Upper lobe of right lung (tissue), 1 donor: Measurements from ENCODE around the gene SGSM1. TPM values are rescaled to one million over a fixed set of nuclear protein-coding genes. Genes with fewer than 3 reads are reported as not detected.

ENCODE experiments used
- ATAC-seq: fragments of 200-7000 bp; cut with Tn5 transposase; one replicate; pipeline ENCODE4 v1.9.1; 2020; ENCODE audit warnings: mild to moderate bottlenecking, moderate library complexity
- DNase-seq: peaks from one replicate; pipeline ENCODE4 v3.0.0-alpha.2; 2020
- H3K27ac ChIP-seq: fragments of 200-600 bp; one replicate; pipeline ENCODE4 v1.8.0; 2022
- H3K27me3 ChIP-seq: fragments of 200-600 bp; one replicate; pipeline ENCODE4 v1.8.0; 2022; ENCODE audit warnings: mild to moderate bottlenecking
- H3K36me3 ChIP-seq: fragments of 200-600 bp; one replicate; pipeline ENCODE4 v1.8.0; 2022
- H3K4me1 ChIP-seq: fragments of 200-600 bp; one replicate; pipeline ENCODE4 v1.8.0; 2022
- H3K4me3 ChIP-seq: fragments of 200-600 bp; one replicate; pipeline ENCODE4 v1.8.0; 2022; ENCODE audit warnings: mild to moderate bottlenecking
- H3K9me3 ChIP-seq: fragments of 200-600 bp; one replicate; pipeline ENCODE4 v1.8.0; 2022
- CTCF ChIP-seq: fragments of 200-600 bp; IDR thresholded peaks from one replicate; pipeline ENCODE4 v1.8.0; 2022; ENCODE audit warnings: antibody characterized with exemption
- intact Hi-C: fragments of 100-400 bp; cut with DNase I; formaldehyde crosslinking; loops from one replicate; pipeline ENCODE4 v1.11.0; 2022
- total RNA-seq: library from RNA; stranded (reverse); fragmentation: NEBNext Ultra II Directional; extraction: Animal tissue kit (Norgen Biotek cat#: 25700); gene quantifications from one replicate; pipeline ENCODE4 v1.2.1, GENCODE V29; 2021
- donor health status: DM: no; HTN: yes; CAD: no; lungs with severe emphysema.

SGSM1 gene
- total RNA-seq, 1 donor from 2014 or later = 3.8 TPM

DNA sequence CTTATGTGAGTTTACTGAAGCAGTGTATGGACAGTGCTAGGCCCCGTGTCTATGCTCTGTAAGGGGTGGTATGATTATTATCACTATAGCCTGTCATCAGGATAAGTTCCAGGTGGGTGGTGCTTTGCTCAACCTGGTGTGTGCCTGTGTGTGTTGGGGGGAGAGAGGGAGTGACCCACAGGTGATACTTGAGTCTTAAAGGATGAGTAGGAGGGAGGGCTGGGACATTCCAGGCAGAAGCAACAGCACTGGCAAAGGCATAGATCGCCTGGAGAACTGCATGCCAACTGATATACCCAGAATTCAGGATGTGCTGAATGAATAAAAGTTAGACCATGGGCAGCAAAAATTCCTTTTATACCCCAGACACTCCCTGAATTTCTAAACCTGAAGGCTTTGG is 151.0 kb downstream of the SGSM1 start:
- H3K27me3 ChIP-seq = no peaks in the 10 kb centered on the region
- H3K4me1 ChIP-seq = peaks cover 7% of the 10 kb centered on the region
- intact Hi-C loops = no loop called here
- no peak overlapping the region for H3K4me3 ChIP-seq
- DNase-seq = no peak
- no peaks in the 10 kb centered on the region for H3K36me3 ChIP-seq
- H3K27ac ChIP-seq = no peak overlapping the region
- H3K9me3 ChIP-seq = no peaks in the 10 kb centered on the region
- TF ChIP-seq CTCF = no peak
- ATAC-seq = no peak

GRCh38 chr22:24961217-24961844 is 155.3 kb downstream of the SGSM1 start:
- H3K4me1 ChIP-seq = peaks cover 6% of the 10 kb centered on the region
- H3K27me3 ChIP-seq = no peaks in the 10 kb centered on the region
- DNase-seq (no peak), ATAC-seq (no peak)
- intact Hi-C loops = no loop called here
- H3K9me3 ChIP-seq = no peaks in the 10 kb centered on the region
- no peaks in the 10 kb centered on the region for H3K36me3 ChIP-seq
- TF ChIP-seq CTCF = no peak
- H3K4me3 ChIP-seq = no peak overlapping the region
- no peak overlapping the region for H3K27ac ChIP-seq

DNA sequence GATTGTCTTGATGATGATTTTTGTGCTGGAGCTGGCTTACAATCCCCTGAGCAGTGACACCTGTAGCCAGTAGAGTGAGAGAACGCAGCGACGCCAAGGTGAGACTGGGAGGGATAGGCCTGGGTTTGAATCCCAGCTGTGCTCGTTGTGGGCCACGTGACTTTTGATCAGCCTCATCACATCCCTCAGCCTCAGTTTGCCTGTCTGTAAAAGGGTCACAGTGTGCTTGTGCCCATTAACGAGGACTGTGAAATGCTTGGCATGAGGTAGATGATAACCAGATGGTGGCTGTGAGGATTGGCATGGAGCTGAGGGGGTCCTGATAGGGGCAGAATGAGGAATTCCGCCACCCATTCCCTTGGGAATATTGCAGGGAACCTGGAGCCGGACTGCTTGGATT is 156.1 kb downstream of the SGSM1 start:
- no peak overlapping the region for H3K27ac ChIP-seq
- DNase-seq (no peak), ATAC-seq (no peak)
- H3K36me3 ChIP-seq = no peaks in the 10 kb centered on the region
- no peak overlapping the region for H3K4me3 ChIP-seq
- no peaks in the 10 kb centered on the region for H3K9me3 ChIP-seq
- intact Hi-C loops = no loop called here
- TF ChIP-seq CTCF = no peak
- H3K4me1 ChIP-seq = peaks cover 6% of the 10 kb centered on the region
- H3K27me3 ChIP-seq = no peaks in the 10 kb centered on the region

DNA sequence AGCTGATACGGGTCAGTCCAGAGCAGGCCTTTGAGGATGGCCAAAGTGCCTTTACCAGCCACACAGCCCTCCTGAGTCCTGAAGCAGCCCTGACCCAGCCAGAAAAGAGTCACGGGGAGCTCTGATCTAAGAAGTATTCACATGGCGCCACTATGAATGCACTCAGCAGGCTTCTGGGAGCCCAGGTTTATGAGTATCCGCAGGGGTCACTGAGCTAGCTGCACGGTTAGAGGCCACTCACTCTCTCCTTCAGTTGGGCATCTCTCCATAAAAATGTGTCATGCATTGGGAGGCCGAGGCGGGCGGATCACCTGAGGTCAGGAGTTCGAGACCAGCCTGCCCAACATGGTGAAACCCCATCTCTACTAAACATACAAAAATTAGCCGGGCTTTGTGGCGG is 156.8 kb downstream of the SGSM1 start:
- Histone ChIP-seq H3K9me3 (no peaks in the 10 kb centered on the region), H3K4me1 (peaks cover 9% of the 10 kb centered on the region), H3K27me3 (no peaks in the 10 kb centered on the region), H3K27ac (no peak overlapping the region), H3K4me3 (no peak overlapping the region), H3K36me3 (no peaks in the 10 kb centered on the region)
- DNase-seq = no peak
- no peak for ATAC-seq
- no peak for TF ChIP-seq CTCF
- intact Hi-C loops = no loop called here

GRCh38 chr22:24964441-24964840 is 158.4 kb downstream of the SGSM1 start:
- Histone ChIP-seq H3K27me3 (no peaks in the 10 kb centered on the region), H3K36me3 (no peaks in the 10 kb centered on the region), H3K27ac (no peak overlapping the region), H3K4me3 (no peak overlapping the region), H3K4me1 (peaks cover 15% of the 10 kb centered on the region), H3K9me3 (no peaks in the 10 kb centered on the region)
- TF ChIP-seq CTCF = no peak
- no peak for DNase-seq
- no peak for ATAC-seq
- intact Hi-C loops = no loop called here
